Measurements from ENCODE around the gene MYO18A. TPM values are rescaled to one million over a fixed set of nuclear protein-coding genes. Genes with fewer than 3 reads are reported as not detected.

The MYO18A gene
- total RNA-seq, 1 experiment from 2014 or later = 37.2 TPM

- no peak for TF ChIP-seq POLR2A (IDR thresholded peaks at IDR 0.05; ENCODE audit: borderline replicate concordance, extremely low read depth, insufficient read depth, insufficient read length)
These were observed 113.6 kb downstream of the MYO18A start (continued) for GRCh38 chr17:29066606-29067005.

- H3K27ac ChIP-seq (ENCODE audit: low read depth, low read length) = no peak overlapping the region
- H4K20me1 ChIP-seq (ENCODE audit: insufficient read depth) = no peaks in the 10 kb centered on the region
- H3K9me3 ChIP-seq (ENCODE audit: control insufficient read depth in 1 of 2, insufficient read depth in 1 of 2, low read depth in 1 of 2, low read length in 2 of 2) = no peaks in the 10 kb centered on the region
- CTCF ChIA-PET = no interaction called here
- H3K4me1 ChIP-seq (ENCODE audit: control insufficient read depth in 1 of 2, insufficient read depth in 2 of 2, low read length in 2 of 2) = no peaks in the 10 kb centered on the region
- ATAC-seq (no peak), DNase-seq (ENCODE audit: low read depth, low spot score) (no peak)
- H2AFZ ChIP-seq (ENCODE audit: low read depth, low read length, poor library complexity, severe bottlenecking) = no peak overlapping the region
- intact Hi-C loops (cut with micrococcal nuclease) = no loop called here
- no peak overlapping the region for H3K9ac ChIP-seq (ENCODE audit: low read length)
- no peaks in the 10 kb centered on the region for H3K27me3 ChIP-seq (ENCODE audit: insufficient read depth, low read length)
- POLR2A ChIA-PET = no interaction called here
- no peak overlapping the region for H3K4me3 ChIP-seq (replicated peaks in 1 of 2; ENCODE audit: low read depth in 1 of 2, low read length in 2 of 2)
- TF ChIP-seq CEBPB (IDR thresholded peaks at IDR 0.05; ENCODE audit: low read depth) (no peak), JUND (IDR thresholded peaks at IDR 0.05) (no peak), SRF (IDR thresholded peaks at IDR 0.05; ENCODE audit: low read depth) (no peak), SIN3A (IDR thresholded peaks at IDR 0.05; ENCODE audit: low read depth) (no peak)
- no peaks in the 10 kb centered on the region for H3K79me2 ChIP-seq (ENCODE audit: insufficient read depth, low read length)
- no peaks in the 10 kb centered on the region for H3K36me3 ChIP-seq (ENCODE audit: control insufficient read depth in 1 of 2, insufficient read depth in 2 of 2, low read length in 2 of 2)
- RAD21 ChIA-PET (ENCODE audit: low non-redundant PET in 1 of 2, low total read pairs in 2 of 2, uncharacterized antibody in 2 of 2, unreplicated experiment in 2 of 2) = no interaction called here
- no TSS peak for BruUV-seq (replicated peaks)
- H3K9me2 ChIP-seq (ENCODE audit: insufficient read depth) = no peaks in the 10 kb centered on the region
- H3K4me2 ChIP-seq (ENCODE audit: low read length) = no peak overlapping the region
These were observed 114.2 kb downstream of the MYO18A start for GRCh38 chr17:29066047-29066446.

DNA sequence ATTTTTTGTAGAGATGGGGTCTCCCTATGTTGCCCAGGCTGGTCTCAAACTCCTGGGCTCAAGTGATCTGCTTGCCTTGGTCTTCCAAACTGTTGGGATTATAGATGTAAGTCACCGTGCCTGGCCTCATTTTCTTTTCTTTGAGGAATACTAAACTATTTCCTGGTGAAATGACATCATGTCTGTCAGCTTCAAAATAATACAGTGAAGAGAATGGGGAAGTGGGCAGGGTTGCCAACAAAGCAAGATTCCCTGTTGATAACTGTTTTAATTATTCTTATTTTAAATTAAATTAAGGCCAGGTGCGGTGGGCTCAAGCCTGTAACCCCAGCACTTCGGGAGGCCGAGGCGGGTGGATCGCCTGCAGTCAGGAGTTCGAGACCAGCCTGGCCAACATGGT, 116.2 kb downstream of the MYO18A start:
- H3K27me3 ChIP-seq (ENCODE audit: insufficient read depth, low read length) = no peaks in the 10 kb centered on the region
- intact Hi-C loops (cut with micrococcal nuclease) = no loop called here
- BruUV-seq (replicated peaks) = no TSS peak
- no peak overlapping the region for H3K9ac ChIP-seq (ENCODE audit: low read length)
- no peaks in the 10 kb centered on the region for H4K20me1 ChIP-seq (ENCODE audit: insufficient read depth)
- TF ChIP-seq EGR1 (IDR thresholded peaks at IDR 0.05; ENCODE audit: low read depth) (no peak), RAD21 (IDR thresholded peaks at IDR 0.05; ENCODE audit: low read depth) (no peak), CEBPB (IDR thresholded peaks at IDR 0.05; ENCODE audit: low read depth) (no peak), EZH2phosphoT487 (IDR thresholded peaks at IDR 0.05; ENCODE audit: borderline replicate concordance) (no peak), JUND (IDR thresholded peaks at IDR 0.05) (no peak), SIN3A (IDR thresholded peaks at IDR 0.05; ENCODE audit: low read depth) (no peak), POLR2AphosphoS5 (IDR thresholded peaks at IDR 0.05; ENCODE audit: low read depth, low read length) (no peak)
- TF ChIP-seq, protein P1, sequence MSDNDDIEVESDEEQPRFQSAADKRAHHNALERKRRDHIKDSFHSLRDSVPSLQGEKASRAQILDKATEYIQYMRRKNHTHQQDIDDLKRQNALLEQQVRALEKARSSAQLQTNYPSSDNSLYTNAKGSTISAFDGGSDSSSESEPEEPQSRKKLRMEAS (IDR thresholded peaks at IDR 0.05) = no peak
- no peaks in the 10 kb centered on the region for H3K79me2 ChIP-seq (ENCODE audit: insufficient read depth, low read length)
- POLR2A ChIA-PET = no interaction called here
- H2AFZ ChIP-seq (ENCODE audit: low read depth, low read length, poor library complexity, severe bottlenecking) = no peak overlapping the region
- no peaks in the 10 kb centered on the region for H3K4me1 ChIP-seq (ENCODE audit: control insufficient read depth in 1 of 2, insufficient read depth in 2 of 2, low read length in 2 of 2)
- RAD21 ChIA-PET (ENCODE audit: low non-redundant PET in 1 of 2, low total read pairs in 2 of 2, uncharacterized antibody in 2 of 2, unreplicated experiment in 2 of 2) = no interaction called here
- no peaks in the 10 kb centered on the region for H3K9me3 ChIP-seq (ENCODE audit: control insufficient read depth in 1 of 2, insufficient read depth in 1 of 2, low read depth in 1 of 2, low read length in 2 of 2)
- no peaks in the 10 kb centered on the region for H3K36me3 ChIP-seq (ENCODE audit: control insufficient read depth in 1 of 2, insufficient read depth in 2 of 2, low read length in 2 of 2)
- DNase-seq (ENCODE audit: low read depth, low spot score) = no peak
- no peak overlapping the region for H3K4me2 ChIP-seq (ENCODE audit: low read length)
- no peak overlapping the region for H3K4me3 ChIP-seq (replicated peaks in 1 of 2; ENCODE audit: low read depth in 1 of 2, low read length in 2 of 2)
- no peak overlapping the region for H3K27ac ChIP-seq (ENCODE audit: low read depth, low read length)
- CTCF ChIA-PET = no interaction called here
- no peak for ATAC-seq
- H3K9me2 ChIP-seq (ENCODE audit: insufficient read depth) = no peaks in the 10 kb centered on the region

Data from HCT116 (cell line).